ENCODE data around the gene SLC8A2.

The SLC8A2 gene

DNA sequence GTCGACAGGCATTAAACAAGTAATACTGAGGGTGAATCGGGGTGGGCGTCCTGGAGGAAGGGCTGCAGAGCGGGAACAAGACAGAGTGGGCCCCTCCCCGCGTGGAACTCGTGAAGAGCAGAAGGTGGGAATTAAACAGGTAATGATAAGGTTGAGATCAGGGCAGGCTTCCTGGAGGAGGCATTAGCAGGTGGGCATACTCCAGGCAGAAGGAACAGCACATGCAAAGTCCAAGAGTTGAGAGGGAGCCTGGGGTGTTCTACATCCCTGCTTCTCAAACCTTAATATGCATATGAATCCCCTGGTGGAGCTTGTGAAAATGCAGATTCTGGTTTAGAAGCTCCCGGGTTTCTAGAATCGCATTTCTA, 23.3 kb downstream of the SLC8A2 start:
- DNase-seq: no peak

DNA sequence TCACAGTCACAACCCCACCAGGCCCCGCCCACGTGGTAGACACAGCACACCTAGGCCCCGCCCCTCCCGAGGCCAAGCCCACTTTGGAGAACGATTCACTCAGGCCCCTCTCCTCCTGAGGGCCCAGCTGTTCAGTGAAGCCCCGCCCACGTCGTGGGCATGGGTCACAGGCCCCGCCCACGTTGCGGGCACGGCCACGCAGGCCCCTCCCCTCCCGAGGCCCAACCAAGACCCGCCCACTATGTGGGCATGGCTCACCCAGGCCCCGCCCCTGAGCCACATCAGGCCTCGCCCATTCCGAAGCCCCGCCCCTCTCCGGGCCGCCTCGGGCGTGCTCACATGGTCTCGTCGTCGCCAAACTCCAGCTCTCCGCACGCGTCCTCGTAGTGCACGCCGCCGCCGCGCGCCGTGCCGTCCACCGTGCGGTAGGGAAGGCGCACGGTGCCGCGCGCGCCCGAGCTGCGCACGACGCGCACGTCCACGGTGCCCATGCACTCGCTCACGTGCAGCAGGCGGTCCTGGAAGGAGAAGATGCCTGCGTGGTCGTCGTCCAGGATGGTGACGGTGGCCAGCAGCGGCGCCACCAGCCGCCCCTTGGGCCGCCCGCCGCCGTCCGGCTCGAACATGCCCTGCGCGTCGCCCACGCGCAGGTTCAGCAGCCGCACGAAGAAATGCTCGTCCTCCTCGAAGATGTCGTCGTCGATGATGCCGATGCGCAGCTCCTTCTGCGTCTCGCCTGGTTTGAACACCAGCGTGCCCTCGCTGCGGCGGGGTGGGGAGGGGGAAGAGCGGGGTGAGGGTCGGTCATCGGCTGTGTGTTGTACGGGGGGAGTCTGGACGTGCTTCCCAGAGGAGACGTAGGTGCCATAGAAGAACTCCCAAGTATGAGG, 24.0 kb downstream of the SLC8A2 start:
- DNase-seq: no peak

GRCh38 chr19:47446534-47447469, 24.9 kb downstream of the SLC8A2 start:
- no peak for DNase-seq

- peak; percentile 8 to 12 for DNase-seq
Measured at GRCh38 chr19:47445937-47446402, 25.7 kb downstream of the SLC8A2 start.

DNA sequence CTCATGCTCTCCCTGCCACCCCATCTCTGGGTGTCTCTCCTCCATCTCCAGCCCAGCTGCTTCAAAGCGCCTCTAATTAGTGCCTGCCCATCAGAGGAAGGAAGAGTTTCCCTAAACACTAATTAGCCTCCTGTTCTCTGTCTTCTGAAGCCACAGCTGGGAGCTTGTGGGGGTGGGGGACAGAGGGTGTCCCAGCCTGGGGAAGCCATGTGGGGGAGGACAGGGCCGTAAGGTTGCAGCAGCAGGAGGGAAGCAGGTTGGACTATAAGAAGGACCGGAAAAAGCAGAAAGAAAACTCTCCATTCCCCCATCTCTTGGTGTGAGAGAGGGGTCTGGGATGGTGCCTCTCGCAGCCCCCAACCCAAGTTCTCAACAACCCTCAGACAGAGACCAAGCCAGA, 26.2 kb downstream of the SLC8A2 start:
- DNase-seq: no peak

DNA sequence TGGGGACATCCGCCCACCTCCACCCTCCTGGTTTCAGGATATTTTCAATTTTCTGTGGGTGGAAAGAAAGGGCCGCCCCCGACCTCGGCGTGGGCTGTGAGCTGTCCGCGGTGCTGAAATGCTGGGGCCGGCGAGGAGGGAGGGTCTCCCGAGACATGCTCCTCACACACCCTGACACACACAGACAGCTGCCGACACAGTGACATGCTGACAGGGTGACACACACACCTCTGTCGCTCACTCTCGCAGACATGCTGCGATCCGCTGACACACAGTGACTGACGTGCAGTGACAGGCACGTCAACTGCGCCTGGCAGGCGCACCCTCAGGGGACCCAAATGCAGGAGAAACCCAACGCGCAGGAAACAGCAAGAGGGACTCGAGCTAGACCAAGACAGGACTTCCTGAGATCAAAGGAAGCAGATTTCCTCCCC, 27.3 kb downstream of the SLC8A2 start:
- no peak for DNase-seq

DNA sequence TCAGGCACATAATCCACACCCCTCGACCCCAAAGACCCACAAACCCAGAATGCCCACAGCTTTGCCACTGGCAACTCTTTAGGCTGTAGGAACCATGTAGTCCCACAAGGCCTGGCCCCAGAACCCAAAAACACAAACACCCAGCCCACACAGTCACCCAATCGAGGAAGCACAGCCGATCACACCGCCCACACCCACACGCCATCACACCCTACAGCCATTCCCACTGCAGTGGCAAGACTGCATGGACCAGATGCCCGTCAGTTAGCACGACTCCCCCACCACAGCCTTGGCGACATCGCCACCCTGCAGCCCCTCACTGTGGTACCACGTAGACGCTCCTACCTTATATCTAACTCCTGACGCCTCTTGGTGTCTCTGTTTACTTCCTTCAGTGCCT, 28.4 kb downstream of the SLC8A2 start:
- DNase-seq: no peak

- DNase-seq: no peak
Measured at GRCh38 chr19:47438793-47439220, 32.9 kb downstream of the SLC8A2 start.

GRCh38 chr19:47437500-47437899, 34.2 kb downstream of the SLC8A2 start:
- DNase-seq: no peak

GRCh38 chr19:47436712-47437401, 34.8 kb downstream of the SLC8A2 start:
- DNase-seq: peak; percentile 44 to 57

- DNase-seq: no peak
Measured at GRCh38 chr19:47435883-47436417, 35.7 kb downstream of the SLC8A2 start.

GRCh38 chr19:47435196-47435595, 36.5 kb downstream of the SLC8A2 start:
- DNase-seq: no peak

GRCh38 chr19:47434088-47434487, 37.6 kb downstream of the SLC8A2 start:
- no peak for DNase-seq

DNA sequence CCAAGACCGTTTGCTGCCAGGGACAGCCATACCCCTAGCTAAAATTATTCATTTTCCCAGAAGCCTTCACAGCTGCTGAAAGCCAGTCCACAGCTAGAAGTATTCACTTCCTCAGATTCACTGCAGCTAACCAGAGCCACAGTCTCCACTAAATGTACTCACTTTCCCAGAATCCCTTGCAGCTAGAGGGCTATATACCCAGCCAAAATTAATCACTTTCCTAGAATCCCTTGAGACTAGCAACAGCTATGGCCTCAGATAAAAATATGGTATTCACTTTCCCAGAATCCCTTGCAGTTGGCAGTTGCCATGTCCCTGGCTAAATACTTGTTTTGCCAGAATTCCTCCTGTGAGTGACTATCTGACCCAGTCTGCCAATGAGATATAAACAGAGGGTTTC, 38.6 kb downstream of the SLC8A2 start:
- peak; percentile 22 for DNase-seq

DNA sequence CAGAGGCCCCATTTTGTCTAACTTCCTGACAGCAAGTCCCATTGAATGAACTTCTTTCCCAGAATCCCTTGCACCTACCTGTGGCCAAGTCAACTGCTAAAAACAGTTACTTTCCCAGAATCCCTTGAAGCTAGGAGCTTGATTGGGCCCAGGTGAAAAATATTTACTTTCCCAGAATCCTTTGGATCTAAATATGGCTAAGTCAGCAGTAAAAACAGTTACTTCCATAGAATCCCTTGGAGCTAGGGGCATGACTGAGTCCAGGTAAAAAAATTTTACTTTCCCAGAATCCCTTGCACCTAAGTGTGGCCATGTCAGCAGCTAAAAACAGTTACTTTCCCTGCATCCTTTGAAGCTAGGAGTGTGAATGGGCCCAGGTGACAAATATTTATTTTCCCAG, 39.2 kb downstream of the SLC8A2 start:
- no peak for DNase-seq

- DNase-seq: no peak
Measured at GRCh38 chr19:47432091-47432490, 39.6 kb downstream of the SLC8A2 start.

DNA sequence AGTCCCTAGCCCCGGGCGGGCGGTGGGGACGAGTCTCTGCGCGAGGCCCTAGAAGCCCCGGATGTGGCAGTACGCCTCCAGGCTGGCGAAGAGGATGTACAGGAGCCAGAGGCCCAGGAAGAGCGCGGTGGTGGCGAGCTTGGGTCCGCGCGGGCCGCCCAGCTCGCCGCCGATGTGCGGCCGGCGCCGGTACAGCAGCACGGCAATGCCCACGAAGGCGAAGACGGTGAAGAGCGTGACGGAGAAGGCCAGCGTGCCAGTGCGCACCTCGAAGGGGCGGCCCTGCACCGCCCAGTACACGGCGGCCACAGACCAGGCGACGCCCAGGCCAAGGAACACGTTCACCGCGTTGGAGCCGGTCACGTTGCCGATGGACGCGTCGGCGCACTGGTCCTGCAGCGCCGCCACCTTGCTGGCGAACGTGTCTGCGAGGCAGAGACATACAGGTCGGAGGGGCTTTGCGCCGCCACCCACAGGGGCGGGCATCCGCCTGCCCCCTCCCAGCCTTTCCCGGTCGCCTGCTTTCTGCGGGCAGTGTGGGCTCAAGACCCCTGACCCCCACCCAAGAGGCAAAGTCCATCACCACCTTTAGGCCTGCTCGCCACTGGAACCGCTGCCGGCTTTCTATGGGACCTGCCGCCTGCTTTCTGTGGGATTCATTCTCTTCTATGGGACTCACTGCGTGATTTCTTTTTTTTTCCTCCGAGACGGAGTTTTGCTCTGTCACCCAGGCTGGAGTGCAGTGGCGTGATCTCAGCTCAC, 41.5 kb downstream of the SLC8A2 start:
- no peak for DNase-seq

DNA sequence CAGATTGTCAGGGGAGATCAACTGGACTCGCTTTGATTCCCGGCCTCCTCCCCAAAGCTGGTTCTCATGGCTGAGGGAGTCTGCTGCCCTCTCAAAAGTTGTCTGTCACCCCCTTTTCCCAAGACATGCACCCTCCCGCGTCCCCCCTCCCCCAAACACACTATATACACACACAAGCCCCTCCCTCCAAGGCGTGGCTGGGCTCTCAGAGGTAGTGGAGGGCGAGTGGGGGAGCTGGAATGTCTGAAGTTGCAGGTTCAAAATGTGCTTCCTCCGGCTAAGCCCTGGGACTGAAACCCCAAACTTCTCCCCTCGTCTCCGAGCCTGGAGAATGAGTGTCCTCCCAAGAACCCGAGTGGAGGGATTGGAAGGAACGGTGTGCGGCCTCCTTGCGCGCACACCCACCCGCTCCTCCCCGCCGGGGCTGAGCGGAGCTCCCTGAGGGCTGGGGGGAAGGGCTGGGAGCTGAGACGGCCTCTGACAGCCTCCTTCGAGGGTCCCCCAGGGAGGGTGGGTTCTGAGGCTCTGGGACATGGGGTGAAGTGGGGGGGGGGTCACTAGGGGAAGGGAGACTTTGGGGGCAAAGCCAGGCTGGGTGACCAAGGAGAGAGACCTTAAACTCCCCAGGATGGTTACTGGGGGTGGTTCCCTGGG, 42.4 kb downstream of the SLC8A2 start:
- no peak for DNase-seq

- DNase-seq: peak; percentile 59 to 67
Measured at GRCh38 chr19:47428177-47428894, 43.4 kb downstream of the SLC8A2 start.

All from AML-193 (cell line).